A673 (cell line): Measurements from ENCODE around the gene CAVIN1.

Source experiments
- CTCF ChIP-seq: fragments of 300-800, 200-600 bp; sonication (generic); conservative IDR thresholded peaks from 2 replicates; pipeline ENCODE4 v1.5.1; 2017; ENCODE audit warnings: low read depth, mild to moderate bottlenecking, antibody characterized with exemption, low read length, moderate library complexity, mixed read lengths
- EZH2 ChIP-seq: fragments of 200-600 bp; sonication (generic); IDR thresholded peaks from 2 replicates; pipeline ENCODE4 v1.6.1; 2017; ENCODE audit warnings: borderline replicate concordance, low read depth, mild to moderate bottlenecking, mixed read lengths, antibody characterized with exemption, low read length; ENCODE audit not compliant: poor library complexity, severe bottlenecking

GRCh38 chr17:42380935-42381334 lies 42.1 kb downstream of the CAVIN1 start:
- TF ChIP-seq EZH2 (no peak), CTCF (no peak)
